ENCODE measurements around the gene TMEM132D.

Gene TMEM132D

GRCh38 chr12:129075460-129076208 is 828.2 kb downstream of the TMEM132D start:
- CTCF ChIA-PET, result no interaction called here
- POLR2A ChIA-PET, result no interaction called here
- no peak overlapping the region for H3K4me3 ChIP-seq (ENCODE audit: low read depth, low read length)
- DNase-seq (ENCODE audit: low read depth, low spot score), result no peak
- no peak for TF ChIP-seq CTCF (IDR thresholded peaks at IDR 0.05; ENCODE audit: insufficient read depth, low read length, missing control alignments)

GRCh38 chr12:129074379-129074778 is 829.4 kb downstream of the TMEM132D start:
- POLR2A ChIA-PET, result no interaction called here
- TF ChIP-seq CTCF (IDR thresholded peaks at IDR 0.05; ENCODE audit: insufficient read depth, low read length, missing control alignments), result no peak
- H3K4me3 ChIP-seq (ENCODE audit: low read depth, low read length), result no peak overlapping the region
- CTCF ChIA-PET, result no interaction called here
- DNase-seq (ENCODE audit: low read depth, low spot score), result no peak

- CTCF ChIA-PET, result no interaction called here
Observed at GRCh38 chr12:129073157-129073915, 830.5 kb downstream of the TMEM132D start.

GRCh38 chr12:129071362-129071761 is 832.5 kb downstream of the TMEM132D start:
- H3K4me3 ChIP-seq (ENCODE audit: low read depth, low read length), result no peak overlapping the region
- no peak for DNase-seq (ENCODE audit: low read depth, low spot score)
- no peak for TF ChIP-seq CTCF (IDR thresholded peaks at IDR 0.05; ENCODE audit: insufficient read depth, low read length, missing control alignments)
- CTCF ChIA-PET, result no interaction called here
- POLR2A ChIA-PET, result no interaction called here

More at GRCh38 chr12:129073157-129073915, 830.5 kb downstream of the TMEM132D start:
- no peak overlapping the region for H3K4me3 ChIP-seq (ENCODE audit: low read depth, low read length)
- POLR2A ChIA-PET, result no interaction called here
- no peak for DNase-seq (ENCODE audit: low read depth, low spot score)
- no peak for TF ChIP-seq CTCF (IDR thresholded peaks at IDR 0.05; ENCODE audit: insufficient read depth, low read length, missing control alignments)

GRCh38 chr12:129069886-129070285 is 833.9 kb downstream of the TMEM132D start:
- DNase-seq (ENCODE audit: low read depth, low spot score), result no peak
- POLR2A ChIA-PET, result no interaction called here

More at GRCh38 chr12:129069886-129070285, 833.9 kb downstream of the TMEM132D start:
- CTCF ChIA-PET, result no interaction called here
- no peak for TF ChIP-seq CTCF (IDR thresholded peaks at IDR 0.05; ENCODE audit: insufficient read depth, low read length, missing control alignments)
- H3K4me3 ChIP-seq (ENCODE audit: low read depth, low read length), result no peak overlapping the region
